NCI-H526 (cell line): ENCODE measurements around the gene SH3D19.

ENCODE experiments used
- DNase-seq, 2 experiments: peaks; one replicate each; lab custom pipeline; 2025; lab: John Stamatoyannopoulos, UW

The SH3D19 gene

DNA sequence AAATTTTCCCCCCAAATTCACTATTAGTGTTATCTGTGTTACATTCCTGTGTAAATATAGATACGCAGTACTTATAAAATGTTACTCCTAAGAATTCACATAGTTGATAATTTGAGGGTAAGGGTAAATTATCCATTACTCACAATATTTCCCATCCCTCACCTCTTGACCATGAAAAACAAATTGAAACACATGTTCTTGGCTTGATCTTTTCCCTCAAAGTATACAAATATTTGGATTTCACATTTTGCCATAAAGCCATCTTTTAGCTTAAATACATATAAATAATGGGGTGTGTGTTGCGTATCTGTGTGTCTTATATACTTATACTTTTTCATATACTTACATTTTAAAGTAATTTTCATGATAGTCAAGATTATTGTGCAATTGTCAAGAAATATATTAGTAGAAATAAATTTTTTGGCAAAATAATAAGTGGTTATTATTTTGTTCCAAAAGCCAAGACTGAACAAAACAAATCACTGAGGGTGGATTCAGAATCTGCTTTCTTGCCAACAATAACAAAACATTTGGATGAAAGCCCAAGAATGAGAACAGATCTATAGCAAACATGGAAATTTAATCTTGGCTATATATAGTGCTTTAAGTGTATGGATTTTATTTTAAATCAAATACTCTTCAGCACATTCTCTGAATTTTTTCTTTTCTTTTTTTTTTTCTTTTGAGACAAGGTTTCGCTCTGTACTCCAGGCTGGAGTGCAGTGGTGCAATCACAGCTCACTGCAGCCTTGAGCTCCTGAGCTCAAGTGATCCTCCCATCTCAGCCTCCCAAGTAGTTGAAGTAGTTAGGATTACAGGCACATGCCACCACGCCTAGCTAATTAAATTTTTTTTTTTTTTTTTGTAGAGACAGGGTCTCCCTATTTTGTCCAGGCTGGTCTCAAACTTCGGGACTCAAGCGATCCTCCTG lies 97.0 kb downstream of the SH3D19 start:
- DNase-seq: no peak

DNA sequence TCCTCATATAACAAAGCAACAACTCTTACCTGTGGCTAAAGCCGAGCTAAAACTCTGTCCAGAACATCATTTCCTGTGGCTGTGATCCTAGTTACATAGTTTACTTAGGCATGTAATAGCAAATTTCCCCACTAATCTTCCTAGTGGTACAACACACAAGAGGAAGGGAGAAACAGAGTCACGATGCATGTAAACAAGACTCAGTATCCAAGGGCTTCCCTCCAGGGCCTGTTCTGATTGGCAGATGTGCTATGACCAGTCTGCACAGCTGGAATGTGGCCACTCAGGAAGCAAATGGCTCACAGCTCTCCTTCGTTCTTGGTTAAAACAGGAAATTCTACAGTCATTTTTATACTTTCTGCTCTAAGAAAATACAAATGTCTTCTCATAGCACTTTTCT lies 97.7 kb downstream of the SH3D19 start:
- no peak for DNase-seq

DNA sequence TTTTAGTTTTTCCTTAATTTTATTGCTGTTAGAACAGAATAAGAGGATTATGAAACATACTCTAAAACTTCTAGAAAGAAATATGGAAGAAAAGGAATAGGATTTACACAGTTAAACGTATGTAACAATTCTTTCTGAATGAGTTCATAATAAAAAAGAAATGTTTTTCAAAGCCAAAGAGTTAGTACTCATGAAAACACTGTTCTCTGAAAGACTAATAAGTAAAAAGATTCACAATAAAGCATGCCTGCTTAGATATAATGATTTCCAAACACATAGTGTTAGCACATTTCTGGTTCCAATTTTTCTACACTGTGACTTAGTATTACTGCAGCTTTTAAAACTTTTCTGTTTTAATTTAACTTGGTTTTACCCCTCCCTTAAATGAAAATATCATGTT lies 98.2 kb downstream of the SH3D19 start:
- no peak for DNase-seq

DNA sequence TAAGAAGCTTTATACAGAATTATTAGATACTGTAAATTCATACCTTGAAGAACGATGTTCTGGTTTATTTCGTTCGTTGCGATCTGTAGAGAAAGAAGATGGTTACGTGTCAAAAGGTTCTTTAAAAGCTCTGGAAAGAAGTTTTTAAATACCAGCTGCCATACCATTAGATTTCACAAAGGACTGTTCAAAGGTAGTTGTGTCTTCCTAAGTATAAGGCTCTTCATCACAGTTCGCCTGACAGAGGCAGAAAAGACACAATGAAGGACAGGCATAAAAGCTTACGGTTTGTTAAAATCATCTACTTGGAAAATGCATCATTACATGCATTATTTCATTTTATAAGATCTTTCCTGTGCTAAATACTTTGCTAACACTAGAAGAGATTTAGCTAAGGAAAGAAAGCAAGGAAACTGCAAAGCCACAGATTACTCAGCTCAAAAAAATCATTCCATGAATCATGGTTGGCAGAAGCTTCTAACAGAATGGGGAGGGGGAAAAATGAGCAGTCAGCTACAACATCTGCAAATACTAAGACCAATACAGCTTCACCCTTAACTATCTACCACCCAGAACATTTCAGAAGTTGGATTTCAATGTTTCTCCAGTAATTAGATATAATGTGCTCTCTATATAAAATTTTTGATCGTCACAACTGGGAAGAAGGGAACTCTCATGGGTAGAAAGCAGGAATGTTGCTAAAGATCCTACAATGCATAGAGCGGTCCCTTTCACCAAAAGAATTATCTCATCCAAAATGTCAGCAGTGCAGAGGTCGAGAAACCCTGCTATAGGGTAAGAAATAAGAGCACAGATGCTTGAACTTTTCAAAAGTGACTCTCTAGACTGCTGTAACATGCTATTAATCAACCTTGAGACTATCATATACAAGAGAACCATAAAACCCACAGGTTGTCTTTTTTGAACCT lies 99.1 kb downstream of the SH3D19 start:
- DNase-seq: no peak

DNA sequence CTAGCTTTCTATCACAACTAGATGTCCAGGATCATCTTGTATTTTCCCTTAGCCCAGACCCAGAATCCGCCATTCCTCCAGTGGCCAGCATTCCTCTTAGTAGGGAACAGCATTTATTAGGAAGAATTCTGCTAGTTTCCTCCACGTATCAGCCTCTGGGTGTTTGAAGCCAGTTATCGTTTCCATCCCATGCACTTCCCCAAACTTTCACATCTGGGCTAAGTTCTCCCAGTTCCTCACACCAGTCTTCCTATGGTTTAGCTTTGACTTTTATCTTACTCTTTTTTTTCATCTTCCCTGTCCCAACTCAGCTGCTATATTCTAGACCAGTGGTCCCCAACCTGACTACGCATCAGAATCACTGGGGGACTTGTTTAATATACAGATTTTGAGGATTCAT lies 101.9 kb downstream of the SH3D19 start:
- no peak for DNase-seq

DNA sequence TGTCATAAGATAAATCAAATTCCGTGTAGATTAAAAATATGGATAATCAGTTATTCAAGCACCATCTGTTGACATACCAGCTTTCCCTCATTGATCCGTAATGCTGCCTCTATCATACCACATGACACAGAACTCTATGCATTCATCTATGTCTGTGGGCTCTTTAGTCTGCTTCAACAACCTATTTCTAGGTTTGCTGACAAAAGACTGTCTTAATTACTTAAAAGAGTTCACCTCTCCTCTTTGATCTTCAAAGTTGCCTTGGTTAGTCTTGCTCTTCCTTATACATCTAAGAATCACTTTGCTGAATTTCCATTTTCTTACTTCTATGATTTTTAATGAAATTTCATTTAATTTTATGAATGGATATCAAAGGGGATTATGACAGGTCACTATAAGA lies 105.5 kb downstream of the SH3D19 start:
- no peak for DNase-seq

DNA sequence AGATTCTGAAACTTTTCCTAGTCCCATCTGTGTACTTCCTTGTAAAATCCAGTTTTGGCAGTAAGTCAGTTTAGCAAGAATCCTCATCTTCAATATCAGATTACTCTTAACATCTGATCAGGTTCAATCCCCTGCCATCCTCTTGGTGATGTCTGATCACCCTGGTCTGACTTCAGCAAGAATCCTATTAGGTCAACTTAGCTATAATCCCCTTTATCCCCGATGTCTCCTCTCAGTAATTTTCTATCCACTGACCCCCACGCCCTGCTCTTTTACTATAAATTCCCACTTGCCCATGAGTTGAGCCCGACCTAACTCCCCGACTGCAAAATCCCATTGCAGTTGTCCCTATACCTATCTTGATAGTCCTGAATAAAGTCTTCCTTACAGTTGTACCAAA lies 106.3 kb downstream of the SH3D19 start:
- no peak for DNase-seq

DNA sequence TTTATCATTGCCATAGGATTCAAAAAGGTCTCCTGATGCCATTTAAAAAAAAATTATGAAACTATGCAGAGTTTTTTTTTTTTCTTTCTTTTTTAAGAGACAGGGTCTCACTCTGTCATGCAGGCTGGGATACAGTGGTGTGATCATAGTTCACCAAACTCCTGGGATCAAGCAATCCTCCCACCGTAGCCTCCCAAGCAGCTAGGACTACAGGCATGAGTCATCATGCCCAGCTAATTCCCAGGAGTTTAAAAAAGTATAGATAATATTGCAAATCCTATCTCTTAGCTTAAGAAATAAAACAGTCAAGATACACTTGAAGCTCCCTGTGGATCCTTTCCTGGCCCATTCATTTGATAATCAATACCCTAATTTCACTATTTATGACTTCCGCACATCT lies 107.1 kb downstream of the SH3D19 start:
- no peak for DNase-seq

DNA sequence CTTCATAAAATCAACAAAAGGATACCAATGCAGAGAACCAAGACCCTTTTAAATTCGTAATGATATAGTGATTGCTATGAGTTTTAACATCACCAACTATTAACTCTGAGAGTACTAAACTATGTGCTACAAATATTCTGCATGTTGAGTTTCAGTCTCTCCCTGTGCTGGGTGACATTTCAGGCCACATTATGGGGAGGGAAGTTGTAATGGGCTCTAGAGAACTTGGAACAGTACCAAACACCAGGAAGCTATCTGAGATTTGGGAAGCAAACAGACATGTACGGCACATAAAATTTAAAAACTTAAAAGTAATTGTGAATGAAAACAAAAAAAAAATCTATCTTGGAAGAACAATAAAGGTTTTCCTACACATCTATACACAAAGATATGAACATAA lies 108.1 kb downstream of the SH3D19 start:
- DNase-seq: no peak

DNA sequence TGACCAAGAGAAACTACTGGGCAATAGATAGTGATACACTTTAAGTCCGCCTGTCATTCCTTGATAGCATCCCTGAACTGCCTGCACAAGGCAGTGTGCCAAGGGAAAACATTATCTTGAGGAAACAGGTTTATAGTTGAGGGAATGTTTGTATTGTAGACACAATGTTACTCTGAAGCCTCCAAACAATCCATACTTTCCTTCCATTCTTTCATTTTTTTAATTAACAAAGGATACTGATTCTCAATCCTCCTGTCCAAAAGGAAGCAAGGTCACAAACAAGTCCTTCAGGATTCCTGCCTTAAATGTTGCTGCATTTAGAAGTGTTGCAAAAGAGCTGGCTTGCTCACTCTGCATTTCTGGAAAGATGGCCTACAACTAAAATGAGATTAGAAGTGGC lies 110.1 kb downstream of the SH3D19 start:
- DNase-seq: no peak

DNA sequence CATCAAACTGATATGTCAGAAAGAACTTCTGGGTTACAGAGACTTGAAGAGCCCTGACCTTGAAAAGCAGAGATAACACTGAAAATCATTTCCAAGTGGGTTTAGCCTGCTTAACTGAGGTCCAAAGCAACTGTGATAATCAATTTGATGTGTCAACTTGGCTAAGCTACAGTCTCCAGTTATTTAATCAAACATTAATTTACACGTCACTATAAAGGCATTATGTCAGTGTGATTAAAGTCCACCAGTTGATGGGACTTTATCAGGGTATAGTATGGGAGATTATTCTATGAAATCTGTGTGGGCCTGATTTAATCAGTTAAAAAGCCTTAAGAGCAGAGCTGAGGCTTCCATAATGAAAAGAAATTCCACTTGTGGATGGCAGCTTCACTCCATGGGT lies 117.5 kb downstream of the SH3D19 start:
- no peak for DNase-seq

DNA sequence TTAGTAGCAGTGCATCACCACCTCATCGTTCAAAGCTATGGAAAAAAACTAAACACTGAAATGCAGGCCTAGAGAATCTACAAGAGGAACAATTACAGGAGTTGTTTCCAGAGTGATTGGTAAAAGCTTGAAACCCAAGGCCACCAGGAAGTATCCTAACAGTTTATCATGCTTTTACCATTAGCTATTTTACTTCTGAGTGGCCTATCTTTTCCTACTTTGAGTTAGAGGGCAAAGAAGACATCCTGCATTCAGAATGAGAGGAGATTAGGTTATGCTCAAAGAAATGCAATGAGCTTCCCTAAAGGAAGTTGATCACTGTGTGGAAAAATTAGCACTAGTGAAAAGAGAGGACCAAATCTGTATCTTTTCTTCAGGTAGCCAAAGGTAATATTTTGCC lies 118.2 kb downstream of the SH3D19 start:
- no peak for DNase-seq

DNA sequence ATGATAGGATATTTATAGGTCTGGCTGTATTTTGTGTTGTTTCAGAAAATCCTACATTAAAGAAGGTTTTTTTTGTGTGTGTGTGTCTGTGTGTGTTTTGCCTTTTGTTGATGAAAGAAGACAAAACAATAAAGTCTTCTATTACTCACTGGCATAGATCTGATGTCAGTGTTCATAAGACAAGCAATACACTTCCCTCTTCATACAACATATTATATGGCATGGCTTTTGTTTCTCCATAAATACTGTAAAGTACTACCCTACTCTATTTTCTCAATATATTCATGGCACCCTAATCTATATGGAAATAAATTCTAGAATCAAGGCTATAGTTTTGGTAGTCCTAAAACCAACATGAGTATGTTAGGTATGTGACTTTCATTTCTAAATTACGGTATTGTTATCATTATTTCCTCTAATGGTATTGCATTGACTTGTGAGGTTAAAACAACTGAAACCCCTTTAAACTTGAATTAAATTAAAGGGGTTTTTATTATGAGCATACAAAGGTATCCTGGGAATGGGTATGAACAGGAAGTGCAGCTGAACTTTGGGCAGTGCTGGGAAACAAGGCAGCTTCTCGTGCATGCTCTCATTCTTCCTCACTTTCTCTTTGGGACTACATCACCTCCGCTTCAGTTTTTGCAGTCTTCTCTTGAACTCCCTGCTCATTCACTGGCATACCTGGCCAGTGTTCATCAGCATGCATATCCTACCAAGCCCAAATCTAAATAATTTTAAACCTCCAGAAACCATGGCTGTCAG lies 119.0 kb downstream of the SH3D19 start:
- DNase-seq: no peak

DNA sequence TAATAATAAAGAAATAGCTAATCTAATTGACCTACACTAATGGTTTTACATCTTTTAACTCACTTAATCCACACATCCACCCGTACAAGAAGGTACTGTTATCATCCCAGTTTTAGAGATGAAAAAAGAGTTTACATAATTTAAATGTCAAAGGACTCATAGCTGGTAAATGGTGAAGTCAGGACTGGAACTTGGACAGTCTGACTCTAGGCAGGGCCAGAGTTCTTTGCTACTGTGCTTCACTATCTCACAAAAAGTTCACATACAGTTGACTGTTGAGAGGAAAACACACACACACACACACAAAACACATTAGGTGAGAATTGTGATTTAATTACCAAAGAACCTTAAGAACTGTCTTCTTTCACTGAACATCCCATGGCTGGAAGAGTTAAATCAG lies 119.7 kb downstream of the SH3D19 start:
- no peak for DNase-seq

DNA sequence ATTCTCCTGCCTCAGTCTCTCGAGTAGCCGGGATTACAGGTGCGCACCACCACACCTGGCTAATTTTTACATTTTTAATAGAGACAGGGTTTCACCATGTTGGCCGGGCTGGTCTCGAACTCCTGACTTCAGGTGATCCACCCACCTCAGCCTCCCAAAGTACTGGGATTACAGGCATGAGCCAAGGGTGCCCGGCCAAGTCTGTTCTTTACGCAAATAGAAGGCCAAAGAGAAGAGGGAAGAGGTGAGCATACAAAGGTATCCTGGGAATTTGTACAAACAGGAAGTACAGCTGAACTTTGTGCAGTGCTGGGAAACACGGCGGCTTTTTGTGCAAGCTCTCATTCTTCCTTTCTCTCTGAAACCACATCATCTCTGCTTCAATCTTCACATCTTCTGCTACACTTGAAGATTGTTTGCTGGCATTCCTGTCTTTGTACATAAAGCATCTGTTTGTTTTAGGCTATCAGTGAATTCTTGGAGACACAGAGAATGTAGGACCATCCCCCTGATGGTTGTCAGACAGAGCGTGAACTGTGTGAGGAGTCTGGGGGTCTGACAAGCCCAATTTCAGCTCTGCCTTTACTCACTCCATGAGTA lies 120.4 kb downstream of the SH3D19 start:
- DNase-seq: no peak

DNA sequence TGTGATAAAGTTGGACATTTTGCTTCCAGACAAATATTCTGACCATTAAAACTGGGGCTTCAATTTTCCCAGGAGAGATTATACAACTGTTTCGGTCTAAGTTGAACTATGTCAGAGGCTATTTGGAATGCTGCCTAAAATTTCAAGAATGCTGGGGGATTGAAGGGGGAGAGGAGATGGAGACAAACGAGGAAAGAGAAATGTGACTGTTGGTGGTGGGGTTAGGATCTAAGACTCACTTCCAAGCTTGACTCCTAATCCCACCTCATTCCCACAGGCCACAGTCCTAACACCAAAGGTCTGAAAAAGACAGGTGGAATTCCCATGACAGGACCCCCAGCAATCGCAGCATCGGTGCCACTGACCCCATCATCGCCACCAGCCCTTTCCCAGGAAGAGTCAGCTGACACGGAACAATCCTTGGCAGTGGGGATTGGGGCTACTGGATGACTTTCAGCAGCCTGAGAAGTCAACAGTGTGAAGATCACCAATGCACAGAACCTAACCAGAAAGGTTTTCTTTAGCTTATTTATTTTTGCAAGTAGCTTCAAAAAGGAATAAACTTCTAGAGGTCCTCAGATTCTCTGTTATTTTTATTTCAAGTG lies 122.5 kb downstream of the SH3D19 start:
- no peak for DNase-seq

DNA sequence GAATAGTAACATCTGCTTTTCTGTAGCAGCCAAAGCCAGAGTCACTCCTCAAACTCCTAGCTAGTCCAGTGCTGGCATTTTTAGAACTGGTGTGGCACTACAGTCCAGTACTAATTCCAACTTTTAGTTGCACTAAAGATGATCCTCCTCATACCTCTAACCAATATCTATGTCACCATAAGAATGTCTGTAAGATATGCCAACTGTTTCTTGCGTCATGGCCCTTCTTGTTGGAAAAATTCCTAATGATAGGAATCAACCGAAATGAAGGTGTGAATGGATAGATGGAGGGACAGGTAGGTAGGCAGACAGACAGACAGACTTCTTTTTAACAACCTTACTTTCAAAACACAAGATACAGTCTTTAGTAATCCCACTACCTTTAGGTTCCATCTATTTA lies 123.0 kb downstream of the SH3D19 start:
- DNase-seq: no peak

DNA sequence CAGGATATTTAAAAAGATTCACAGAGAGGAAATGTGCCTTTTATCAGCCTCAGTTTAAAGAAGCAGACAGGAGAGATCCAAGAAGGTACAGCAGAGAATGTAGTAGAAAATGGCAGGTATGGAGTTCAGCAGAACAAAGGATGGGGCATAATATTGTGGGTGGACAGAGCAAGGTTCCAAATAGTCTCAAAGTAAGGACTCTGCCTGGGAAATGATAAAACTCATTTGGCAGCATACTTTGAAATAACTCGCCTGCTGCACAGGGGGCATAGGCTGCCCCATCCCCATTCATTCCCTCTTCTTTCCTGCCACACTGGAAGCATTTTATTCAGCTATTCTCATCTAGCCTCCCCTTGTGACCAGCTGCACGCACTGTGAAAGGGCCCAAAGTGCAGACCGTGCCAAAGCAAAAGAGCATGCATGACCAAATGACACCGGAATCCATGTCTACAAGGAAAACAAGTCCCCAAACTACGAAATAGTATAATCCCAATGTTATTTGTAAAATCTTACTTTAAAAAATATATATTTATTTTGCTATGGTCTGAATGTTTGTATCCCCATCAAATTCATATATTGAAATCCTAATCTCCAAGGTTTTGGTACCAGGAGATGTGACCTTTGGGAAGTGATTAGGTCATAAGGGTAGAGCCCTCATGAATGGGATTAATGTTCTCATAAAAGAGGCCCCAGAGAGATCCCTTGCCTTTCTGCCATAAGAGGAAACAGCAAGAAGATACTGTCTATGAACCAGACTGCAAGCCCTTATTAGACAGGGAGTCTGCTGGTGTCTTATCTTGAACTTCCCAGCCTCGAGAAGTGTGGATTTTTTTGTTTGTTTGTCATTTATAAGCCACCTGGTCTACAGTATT lies 125.8 kb downstream of the SH3D19 start:
- DNase-seq: no peak

DNA sequence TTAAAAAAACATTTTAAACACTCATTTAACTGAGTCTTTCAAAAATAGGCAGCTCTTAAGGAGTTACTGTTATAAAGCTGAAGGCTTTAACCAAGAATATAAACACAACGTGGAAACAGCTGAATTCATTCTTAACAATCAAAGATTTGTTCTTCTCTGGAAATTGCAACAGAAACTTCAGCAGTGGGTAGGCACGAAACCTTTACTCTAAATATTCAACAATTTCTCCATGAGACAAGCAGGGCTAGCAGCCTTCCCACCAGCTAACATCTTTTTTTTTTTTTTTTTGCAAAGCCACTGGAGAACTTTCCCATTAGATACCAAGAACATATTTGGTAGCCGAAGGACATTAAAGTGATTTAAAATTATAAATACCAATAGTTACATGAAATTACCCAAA lies 126.7 kb downstream of the SH3D19 start:
- DNase-seq: no peak

DNA sequence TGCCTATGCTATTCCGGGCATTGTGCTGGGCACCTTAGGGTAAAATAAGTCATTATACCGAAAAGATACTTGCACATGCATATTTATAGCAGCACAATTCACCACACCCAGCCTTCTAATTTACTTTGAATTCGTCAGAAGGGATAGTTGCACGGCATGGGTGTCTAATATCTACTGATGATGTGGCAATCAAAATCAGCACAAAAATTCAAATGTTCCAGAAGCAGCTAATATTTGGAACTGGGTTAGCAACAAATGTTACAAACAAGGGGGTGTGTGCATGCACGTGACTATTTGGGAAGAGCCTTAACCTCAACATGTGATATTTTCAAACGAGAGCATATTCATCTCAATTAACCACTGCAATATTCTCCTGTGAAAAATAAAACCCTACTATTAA lies 128.2 kb downstream of the SH3D19 start:
- no peak for DNase-seq
